ENCODE data around the gene SYNRG.

DNA sequence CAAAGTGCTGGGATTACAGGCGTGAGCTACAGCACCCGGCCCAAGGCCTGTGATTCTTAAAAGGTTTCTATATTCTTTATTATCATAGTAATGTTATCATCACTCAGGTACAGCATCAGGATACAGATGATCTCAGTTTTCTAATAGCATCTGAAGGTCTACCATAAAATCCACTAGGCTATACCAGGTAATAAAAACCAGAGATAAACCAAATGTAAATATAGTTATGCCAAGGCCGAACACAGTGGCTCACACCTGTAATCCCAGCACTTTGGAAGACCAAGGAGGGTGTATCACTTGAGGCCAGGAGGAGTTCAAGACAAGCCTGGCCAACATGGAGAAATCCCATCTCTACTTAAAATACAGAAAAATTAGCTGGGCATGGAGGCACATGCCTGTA lies 53.8 kb downstream of the SYNRG start:
- no peak for TF ChIP-seq RFX5 (IDR thresholded peaks at IDR 0.05; ENCODE audit: low read length)
- TF ChIP-seq, protein P1, sequence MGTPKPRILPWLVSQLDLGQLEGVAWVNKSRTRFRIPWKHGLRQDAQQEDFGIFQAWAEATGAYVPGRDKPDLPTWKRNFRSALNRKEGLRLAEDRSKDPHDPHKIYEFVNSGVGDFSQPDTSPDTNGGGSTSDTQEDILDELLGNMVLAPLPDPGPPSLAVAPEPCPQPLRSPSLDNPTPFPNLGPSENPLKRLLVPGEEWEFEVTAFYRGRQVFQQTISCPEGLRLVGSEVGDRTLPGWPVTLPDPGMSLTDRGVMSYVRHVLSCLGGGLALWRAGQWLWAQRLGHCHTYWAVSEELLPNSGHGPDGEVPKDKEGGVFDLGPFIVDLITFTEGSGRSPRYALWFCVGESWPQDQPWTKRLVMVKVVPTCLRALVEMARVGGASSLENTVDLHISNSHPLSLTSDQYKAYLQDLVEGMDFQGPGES (IDR thresholded peaks at IDR 0.05; ENCODE audit: low read depth, low read length): no peak
- TF ChIP-seq RAD21 (IDR thresholded peaks at IDR 0.05; ENCODE audit: low read length): no peak
- no peak for TF ChIP-seq POLR2AphosphoS5 (IDR thresholded peaks at IDR 0.05; ENCODE audit: low read depth, low read length)
- TF ChIP-seq, protein P2, sequence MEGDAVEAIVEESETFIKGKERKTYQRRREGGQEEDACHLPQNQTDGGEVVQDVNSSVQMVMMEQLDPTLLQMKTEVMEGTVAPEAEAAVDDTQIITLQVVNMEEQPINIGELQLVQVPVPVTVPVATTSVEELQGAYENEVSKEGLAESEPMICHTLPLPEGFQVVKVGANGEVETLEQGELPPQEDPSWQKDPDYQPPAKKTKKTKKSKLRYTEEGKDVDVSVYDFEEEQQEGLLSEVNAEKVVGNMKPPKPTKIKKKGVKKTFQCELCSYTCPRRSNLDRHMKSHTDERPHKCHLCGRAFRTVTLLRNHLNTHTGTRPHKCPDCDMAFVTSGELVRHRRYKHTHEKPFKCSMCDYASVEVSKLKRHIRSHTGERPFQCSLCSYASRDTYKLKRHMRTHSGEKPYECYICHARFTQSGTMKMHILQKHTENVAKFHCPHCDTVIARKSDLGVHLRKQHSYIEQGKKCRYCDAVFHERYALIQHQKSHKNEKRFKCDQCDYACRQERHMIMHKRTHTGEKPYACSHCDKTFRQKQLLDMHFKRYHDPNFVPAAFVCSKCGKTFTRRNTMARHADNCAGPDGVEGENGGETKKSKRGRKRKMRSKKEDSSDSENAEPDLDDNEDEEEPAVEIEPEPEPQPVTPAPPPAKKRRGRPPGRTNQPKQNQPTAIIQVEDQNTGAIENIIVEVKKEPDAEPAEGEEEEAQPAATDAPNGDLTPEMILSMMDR (IDR thresholded peaks at IDR 0.05): no peak
- no peak for TF ChIP-seq CHD2 (IDR thresholded peaks at IDR 0.05; ENCODE audit: low read length, partially characterized antibody)
- TF ChIP-seq EP300 (IDR thresholded peaks at IDR 0.05; ENCODE audit: borderline replicate concordance in 1 of 2, low read depth in 1 of 2, low read length in 1 of 2): no peak
- TF ChIP-seq, protein P3, sequence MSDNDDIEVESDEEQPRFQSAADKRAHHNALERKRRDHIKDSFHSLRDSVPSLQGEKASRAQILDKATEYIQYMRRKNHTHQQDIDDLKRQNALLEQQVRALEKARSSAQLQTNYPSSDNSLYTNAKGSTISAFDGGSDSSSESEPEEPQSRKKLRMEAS (IDR thresholded peaks at IDR 0.05; ENCODE audit: low read depth): no peak
- no peak for TF ChIP-seq RXRA (IDR thresholded peaks at IDR 0.05; ENCODE audit: borderline replicate concordance, low read depth)
- no peak for TF ChIP-seq NRF1 (IDR thresholded peaks at IDR 0.05; ENCODE audit: low read depth, low read length)
- TF ChIP-seq MEF2A (IDR thresholded peaks at IDR 0.05; ENCODE audit: borderline replicate concordance, low read depth): no peak
- TF ChIP-seq, protein P4, sequence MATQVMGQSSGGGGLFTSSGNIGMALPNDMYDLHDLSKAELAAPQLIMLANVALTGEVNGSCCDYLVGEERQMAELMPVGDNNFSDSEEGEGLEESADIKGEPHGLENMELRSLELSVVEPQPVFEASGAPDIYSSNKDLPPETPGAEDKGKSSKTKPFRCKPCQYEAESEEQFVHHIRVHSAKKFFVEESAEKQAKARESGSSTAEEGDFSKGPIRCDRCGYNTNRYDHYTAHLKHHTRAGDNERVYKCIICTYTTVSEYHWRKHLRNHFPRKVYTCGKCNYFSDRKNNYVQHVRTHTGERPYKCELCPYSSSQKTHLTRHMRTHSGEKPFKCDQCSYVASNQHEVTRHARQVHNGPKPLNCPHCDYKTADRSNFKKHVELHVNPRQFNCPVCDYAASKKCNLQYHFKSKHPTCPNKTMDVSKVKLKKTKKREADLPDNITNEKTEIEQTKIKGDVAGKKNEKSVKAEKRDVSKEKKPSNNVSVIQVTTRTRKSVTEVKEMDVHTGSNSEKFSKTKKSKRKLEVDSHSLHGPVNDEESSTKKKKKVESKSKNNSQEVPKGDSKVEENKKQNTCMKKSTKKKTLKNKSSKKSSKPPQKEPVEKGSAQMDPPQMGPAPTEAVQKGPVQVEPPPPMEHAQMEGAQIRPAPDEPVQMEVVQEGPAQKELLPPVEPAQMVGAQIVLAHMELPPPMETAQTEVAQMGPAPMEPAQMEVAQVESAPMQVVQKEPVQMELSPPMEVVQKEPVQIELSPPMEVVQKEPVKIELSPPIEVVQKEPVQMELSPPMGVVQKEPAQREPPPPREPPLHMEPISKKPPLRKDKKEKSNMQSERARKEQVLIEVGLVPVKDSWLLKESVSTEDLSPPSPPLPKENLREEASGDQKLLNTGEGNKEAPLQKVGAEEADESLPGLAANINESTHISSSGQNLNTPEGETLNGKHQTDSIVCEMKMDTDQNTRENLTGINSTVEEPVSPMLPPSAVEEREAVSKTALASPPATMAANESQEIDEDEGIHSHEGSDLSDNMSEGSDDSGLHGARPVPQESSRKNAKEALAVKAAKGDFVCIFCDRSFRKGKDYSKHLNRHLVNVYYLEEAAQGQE (IDR thresholded peaks at IDR 0.05; ENCODE audit: low read depth, low read length): no peak

Data from SK-N-SH (cell line).